ENCODE results near the gene UBR1. TPM values are rescaled to one million over a fixed set of nuclear protein-coding genes. Genes with fewer than 3 reads are reported as not detected.
A peak's percentile ranks its signal among the peaks of the same experiment; 100 is the strongest.

The UBR1 gene
- total RNA-seq, 2 donors from 2014 or later: 27.2 to 28.0 TPM

GRCh38 chr15:43111354-43111753 is 5.5 kb upstream of the UBR1 start:
- TF ChIP-seq POLR2A (IDR thresholded peaks at IDR 0.05) (no peak), CTCF (IDR thresholded peaks at IDR 0.05) (no peak), POLR2AphosphoS5 (IDR thresholded peaks at IDR 0.05) (no peak)
- intact Hi-C loops (cut with DNase I): no loop called here
- WGBS: 48% methylated on average over 3 of the region's 3 CpGs
- H3K27ac ChIP-seq: no peak overlapping the region
- H3K4me1 ChIP-seq (replicated peaks): no peaks in the 10 kb centered on the region
- no peaks in the 10 kb centered on the region for H3K27me3 ChIP-seq (replicated peaks; ENCODE audit: insufficient read depth)
- H3K4me3 ChIP-seq: no peak overlapping the region
- no peaks in the 10 kb centered on the region for H3K9me3 ChIP-seq
- H3K36me3 ChIP-seq: no peaks in the 10 kb centered on the region
- DNase-seq (ENCODE audit: low spot score): no peak

DNA sequence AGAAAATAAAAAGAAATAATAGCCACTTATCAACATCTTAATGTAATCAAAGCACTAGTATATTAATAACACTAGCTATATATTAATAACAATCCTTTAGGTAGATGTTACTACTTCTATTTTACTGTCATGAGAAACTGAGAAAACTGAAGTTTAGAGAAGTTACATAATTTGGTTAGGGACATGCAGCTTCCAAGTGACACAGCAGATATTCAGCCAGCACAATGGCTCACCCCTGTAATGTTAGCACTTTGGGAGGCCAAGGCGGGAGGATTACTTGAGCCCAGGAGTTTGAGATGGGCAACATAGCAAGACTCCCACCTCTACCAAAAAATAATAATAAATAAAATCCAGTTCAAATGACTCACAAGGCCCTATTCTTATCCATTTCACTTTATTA is 1.9 kb upstream of the UBR1 start:
- TF ChIP-seq CTCF (IDR thresholded peaks at IDR 0.05) (no peak), POLR2AphosphoS5 (IDR thresholded peaks at IDR 0.05) (no peak), POLR2A (IDR thresholded peaks at IDR 0.05) (no peak)
- no peak for DNase-seq (ENCODE audit: low spot score)
- intact Hi-C loops (cut with DNase I): no loop called here
- Histone ChIP-seq H3K4me3 (no peak overlapping the region), H3K4me1 (replicated peaks) (peaks cover 8% of the 10 kb centered on the region), H3K27me3 (replicated peaks; ENCODE audit: insufficient read depth) (no peaks in the 10 kb centered on the region), H3K36me3 (no peaks in the 10 kb centered on the region), H3K27ac (no peak overlapping the region), H3K9me3 (no peaks in the 10 kb centered on the region)
- WGBS: 85% methylated on average over 1 of the region's 1 CpG

GRCh38 chr15:43106486-43106829 is 620 bp upstream of the UBR1 start:
- 25% methylated on average over 7 of the region's 7 CpGs for whole genome bisulfite sequencing
- H3K4me3 ChIP-seq: peak overlapping the region; percentile 70 to 80
- H3K9me3 ChIP-seq: no peaks in the 10 kb centered on the region
- H3K27me3 ChIP-seq (replicated peaks; ENCODE audit: insufficient read depth): no peaks in the 10 kb centered on the region
- H3K36me3 ChIP-seq: no peaks in the 10 kb centered on the region
- DNase-seq (ENCODE audit: low spot score): no peak
- TF ChIP-seq CTCF (IDR thresholded peaks at IDR 0.05): no peak
- peak overlapping the region; percentile 87 to 89 for H3K27ac ChIP-seq
- intact Hi-C loops (cut with DNase I): no loop called here
- peaks cover 8% of the 10 kb centered on the region for H3K4me1 ChIP-seq (replicated peaks)

GRCh38 chr15:43105077-43105736 is 631 bp downstream of the UBR1 start:
- H3K36me3 ChIP-seq: no peaks in the 10 kb centered on the region
- no peaks in the 10 kb centered on the region for H3K9me3 ChIP-seq
- DNase-seq (ENCODE audit: low spot score): peak; percentile 48
- no peak for TF ChIP-seq POLR2A (IDR thresholded peaks at IDR 0.05)
- peak in 1 of 4 experiments; percentile 24 for TF ChIP-seq CTCF (IDR thresholded peaks at IDR 0.05)
- no peak for TF ChIP-seq POLR2AphosphoS5 (IDR thresholded peaks at IDR 0.05)
- peaks cover 8% of the 10 kb centered on the region for H3K4me1 ChIP-seq (replicated peaks)
- H3K4me3 ChIP-seq: peak overlapping the region; percentile 70 to 80
- intact Hi-C loops (cut with DNase I): no loop called here
- peak overlapping the region; percentile 87 to 89 for H3K27ac ChIP-seq
- no peaks in the 10 kb centered on the region for H3K27me3 ChIP-seq (replicated peaks; ENCODE audit: insufficient read depth)
- 7% methylated on average over 11 of the region's 11 CpGs for WGBS

DNA sequence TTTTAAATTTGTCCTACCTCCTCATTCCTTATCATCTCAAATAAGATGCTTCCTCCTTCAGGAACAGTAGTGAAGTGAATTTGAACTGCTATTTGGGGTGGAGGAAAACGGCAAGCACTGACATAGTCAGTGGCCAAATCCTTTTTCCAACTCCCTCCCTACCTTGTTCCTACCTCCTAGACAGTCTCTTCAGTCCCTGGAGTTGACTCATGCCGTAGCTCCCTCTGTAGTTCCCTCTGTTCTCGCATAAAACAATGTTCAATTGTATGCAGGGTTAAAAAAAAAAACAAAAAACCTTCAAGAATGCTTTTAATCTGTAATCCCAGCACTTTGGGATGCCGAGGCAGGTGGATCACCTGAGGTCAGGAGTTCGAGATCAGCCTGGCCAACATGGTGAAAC is 1.4 kb downstream of the UBR1 start:
- no peak for DNase-seq (ENCODE audit: low spot score)
- intact Hi-C loops (cut with DNase I): no loop called here
- Histone ChIP-seq H3K4me3 (no peak overlapping the region), H3K27me3 (replicated peaks; ENCODE audit: insufficient read depth) (no peaks in the 10 kb centered on the region), H3K36me3 (no peaks in the 10 kb centered on the region), H3K4me1 (replicated peaks) (peaks cover 8% of the 10 kb centered on the region), H3K9me3 (no peaks in the 10 kb centered on the region), H3K27ac (no peak overlapping the region)
- WGBS: 32% methylated on average over 5 of the region's 5 CpGs
- no peak for TF ChIP-seq POLR2A (IDR thresholded peaks at IDR 0.05)
- no peak for TF ChIP-seq POLR2AphosphoS5 (IDR thresholded peaks at IDR 0.05)
- no peak for TF ChIP-seq CTCF (IDR thresholded peaks at IDR 0.05)

All from prostate gland (tissue), 2 donors.